ENCODE measurements around the gene UBAC2. TPM values are rescaled to one million over a fixed set of nuclear protein-coding genes. Genes with fewer than 3 reads are reported as not detected.

UBAC2 gene
- total RNA-seq, 1 donor from 2014 or later = 57.7 TPM

DNA sequence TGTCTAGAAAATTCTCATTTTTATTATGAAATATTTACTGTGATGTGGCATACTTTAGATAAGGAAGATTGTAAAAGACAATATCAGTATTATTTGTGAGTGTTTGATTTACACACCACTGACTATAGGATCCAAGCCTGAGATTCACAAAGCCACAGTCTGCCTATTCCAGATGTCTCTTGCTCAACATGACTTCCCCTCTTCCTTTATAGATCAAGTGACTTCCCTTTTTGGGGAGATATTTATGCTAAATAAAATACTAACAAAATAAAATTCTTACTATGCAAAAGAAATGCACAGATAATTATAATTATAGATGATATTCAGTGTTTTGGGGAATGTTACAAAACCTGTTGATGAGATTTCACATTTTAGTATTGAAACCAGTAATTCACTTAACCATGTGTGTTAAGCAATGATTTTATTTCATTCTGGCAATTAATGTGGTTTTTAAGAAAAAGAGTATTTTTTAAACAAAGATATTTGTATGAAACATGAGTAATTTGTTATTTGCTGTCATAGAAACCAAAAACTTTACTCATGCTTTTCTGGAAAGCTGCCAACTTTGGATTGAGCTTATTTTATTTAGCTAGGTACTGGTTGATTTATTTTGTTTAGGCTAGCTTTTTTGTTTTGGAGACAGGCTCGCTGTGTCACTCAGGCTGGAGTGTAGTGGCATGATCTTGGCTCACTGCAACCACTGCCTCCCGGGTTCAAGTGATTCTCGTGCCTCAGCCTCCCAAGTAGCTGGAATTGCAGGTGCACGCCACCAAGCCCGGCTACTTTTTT lies 120.2 kb downstream of the UBAC2 start:
- intact Hi-C loops (cut with DNase I) = no loop called here
- Histone ChIP-seq H3K36me3 (peaks cover 0 to 17% of the 10 kb centered on the region in 2 donors), H3K27ac (no peak overlapping the region)

DNA sequence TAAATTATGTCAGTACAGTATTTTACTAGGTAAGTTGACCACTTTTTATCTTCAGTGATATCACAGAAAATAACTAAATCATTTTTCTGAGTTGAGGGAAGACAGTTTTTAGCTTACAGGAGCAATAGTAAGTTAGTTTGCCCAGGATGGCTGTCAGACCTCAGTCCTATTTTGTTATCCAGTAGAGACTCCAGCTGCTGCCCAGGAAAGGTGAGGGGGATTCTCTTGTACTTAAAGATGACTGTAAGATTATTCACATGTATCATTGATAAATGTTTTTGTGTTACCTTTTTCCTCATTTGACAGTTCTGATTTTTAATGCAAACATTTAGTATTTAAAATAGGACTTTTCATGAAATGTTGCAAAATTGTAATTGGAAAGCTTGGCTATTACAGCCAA lies 121.1 kb downstream of the UBAC2 start:
- peaks cover 23% of the 10 kb centered on the region for H3K4me1 ChIP-seq
- no peak overlapping the region for H3K4me3 ChIP-seq
- no peak overlapping the region for H3K27ac ChIP-seq
- H3K27me3 ChIP-seq = no peaks in the 10 kb centered on the region
- TF ChIP-seq POLR2AphosphoS5 (IDR thresholded peaks at IDR 0.05; ENCODE audit: insufficient read depth in 1 of 2, low read depth in 1 of 2) (no peak), POLR2A (IDR thresholded peaks at IDR 0.05) (no peak)
- TF ChIP-seq, protein P1, sequence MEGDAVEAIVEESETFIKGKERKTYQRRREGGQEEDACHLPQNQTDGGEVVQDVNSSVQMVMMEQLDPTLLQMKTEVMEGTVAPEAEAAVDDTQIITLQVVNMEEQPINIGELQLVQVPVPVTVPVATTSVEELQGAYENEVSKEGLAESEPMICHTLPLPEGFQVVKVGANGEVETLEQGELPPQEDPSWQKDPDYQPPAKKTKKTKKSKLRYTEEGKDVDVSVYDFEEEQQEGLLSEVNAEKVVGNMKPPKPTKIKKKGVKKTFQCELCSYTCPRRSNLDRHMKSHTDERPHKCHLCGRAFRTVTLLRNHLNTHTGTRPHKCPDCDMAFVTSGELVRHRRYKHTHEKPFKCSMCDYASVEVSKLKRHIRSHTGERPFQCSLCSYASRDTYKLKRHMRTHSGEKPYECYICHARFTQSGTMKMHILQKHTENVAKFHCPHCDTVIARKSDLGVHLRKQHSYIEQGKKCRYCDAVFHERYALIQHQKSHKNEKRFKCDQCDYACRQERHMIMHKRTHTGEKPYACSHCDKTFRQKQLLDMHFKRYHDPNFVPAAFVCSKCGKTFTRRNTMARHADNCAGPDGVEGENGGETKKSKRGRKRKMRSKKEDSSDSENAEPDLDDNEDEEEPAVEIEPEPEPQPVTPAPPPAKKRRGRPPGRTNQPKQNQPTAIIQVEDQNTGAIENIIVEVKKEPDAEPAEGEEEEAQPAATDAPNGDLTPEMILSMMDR (IDR thresholded peaks at IDR 0.05) = no peak
- no peak for DNase-seq (ENCODE audit: extremely low spot score in 2 of 2)
- H3K36me3 ChIP-seq = peaks cover 0 to 17% of the 10 kb centered on the region in 2 donors
- intact Hi-C loops (cut with DNase I) = no loop called here
- H3K9me3 ChIP-seq = no peaks in the 10 kb centered on the region

More for the DNA sequence above, 120.2 kb downstream of the UBAC2 start:
- DNase-seq (ENCODE audit: extremely low spot score in 2 of 2) = no peak
- TF ChIP-seq, protein P1 (IDR thresholded peaks at IDR 0.05) = no peak
- TF ChIP-seq POLR2AphosphoS5 (IDR thresholded peaks at IDR 0.05; ENCODE audit: insufficient read depth in 1 of 2, low read depth in 1 of 2) (no peak), POLR2A (IDR thresholded peaks at IDR 0.05) (no peak)
- Histone ChIP-seq H3K4me3 (no peak overlapping the region), H3K9me3 (no peaks in the 10 kb centered on the region), H3K27me3 (no peaks in the 10 kb centered on the region), H3K4me1 (peaks cover 23% of the 10 kb centered on the region)

DNA sequence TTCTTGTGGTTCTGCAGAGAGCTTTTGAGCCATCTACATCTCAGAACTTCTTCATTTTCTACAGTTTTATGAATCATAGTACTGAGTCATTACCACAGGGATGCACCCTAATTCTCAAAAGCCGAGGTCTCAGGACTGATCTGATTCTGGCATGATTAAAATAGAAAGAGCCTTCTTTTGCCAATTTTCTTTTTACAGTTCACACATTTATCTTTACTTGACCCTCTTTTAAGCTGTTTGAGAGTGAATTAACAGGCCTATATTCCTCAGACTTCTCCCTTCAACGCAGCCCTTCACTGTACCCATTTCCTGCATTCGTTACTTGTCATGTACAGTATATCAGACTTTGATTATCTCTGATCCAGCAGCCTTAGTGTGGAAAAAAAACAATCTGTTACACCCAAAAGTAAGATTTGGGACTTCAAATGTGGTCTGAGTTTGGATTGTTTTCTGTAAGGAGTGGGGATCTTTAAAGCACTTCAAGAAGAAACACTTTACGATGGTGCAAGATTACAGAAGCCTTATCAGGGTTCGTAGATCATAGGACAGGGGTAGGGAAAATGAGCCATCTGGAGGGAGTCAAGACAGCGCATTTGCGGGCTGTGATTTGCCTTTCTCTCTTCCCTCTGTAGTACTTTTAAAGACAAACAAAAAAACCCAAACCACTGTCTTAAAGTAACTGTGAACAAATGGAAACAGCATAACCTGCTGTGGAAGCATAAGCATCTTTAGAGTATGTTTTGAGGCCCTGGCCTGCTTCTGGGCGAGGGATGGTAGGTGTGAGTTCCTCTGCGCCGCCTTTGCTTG lies 121.8 kb downstream of the UBAC2 start:
- H3K27me3 ChIP-seq = no peaks in the 10 kb centered on the region
- peaks cover 23% of the 10 kb centered on the region for H3K4me1 ChIP-seq
- no peak overlapping the region for H3K4me3 ChIP-seq
- no peak for DNase-seq (ENCODE audit: extremely low spot score in 2 of 2)
- intact Hi-C loops (cut with DNase I) = no loop called here
- no peak overlapping the region for H3K27ac ChIP-seq
- H3K9me3 ChIP-seq = no peaks in the 10 kb centered on the region
- TF ChIP-seq, protein P1 (IDR thresholded peaks at IDR 0.05) = no peak
- no peak for TF ChIP-seq POLR2AphosphoS5 (IDR thresholded peaks at IDR 0.05; ENCODE audit: insufficient read depth in 1 of 2, low read depth in 1 of 2)
- TF ChIP-seq POLR2A (IDR thresholded peaks at IDR 0.05) = no peak
- H3K36me3 ChIP-seq = peaks cover 0 to 17% of the 10 kb centered on the region in 2 donors

DNA sequence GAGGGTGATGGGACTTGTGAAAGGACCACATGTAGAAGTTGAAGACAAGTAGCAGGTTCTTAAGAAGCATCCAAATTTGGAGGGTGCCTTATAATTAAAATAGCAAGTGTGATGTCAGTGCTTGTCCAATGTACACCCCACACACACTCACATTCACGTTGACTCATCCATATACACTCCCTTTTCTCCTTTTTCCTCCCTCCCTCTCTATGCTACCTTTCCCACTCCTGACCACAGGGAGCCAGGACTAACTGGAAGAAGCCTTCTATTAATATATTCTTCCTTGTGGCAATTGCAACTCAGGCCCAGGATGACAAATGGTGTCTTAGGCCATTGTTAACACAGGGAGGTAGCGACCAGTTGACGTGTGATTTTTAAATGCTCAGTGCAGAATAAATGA lies 122.8 kb downstream of the UBAC2 start:
- intact Hi-C loops (cut with DNase I) = no loop called here
- Histone ChIP-seq H3K9me3 (no peaks in the 10 kb centered on the region), H3K36me3 (peaks cover 0 to 10% of the 10 kb centered on the region in 2 donors), H3K27me3 (no peaks in the 10 kb centered on the region), H3K4me3 (no peak overlapping the region), H3K27ac (no peak overlapping the region), H3K4me1 (peaks cover 23% of the 10 kb centered on the region)
- no peak for DNase-seq (ENCODE audit: extremely low spot score in 2 of 2)
- TF ChIP-seq POLR2A (IDR thresholded peaks at IDR 0.05) (no peak), POLR2AphosphoS5 (IDR thresholded peaks at IDR 0.05; ENCODE audit: insufficient read depth in 1 of 2, low read depth in 1 of 2) (no peak)
- TF ChIP-seq, protein P1 (IDR thresholded peaks at IDR 0.05) = no peak
